GM19397 (cell line): ENCODE measurements around the gene DENND2D.

ENCODE experiments used
- ATAC-seq: cut with Tn5 transposase; IDR thresholded peaks from one replicate; pipeline ENCODE4 v1.9.1; 2021; ENCODE audit warnings: mild to moderate bottlenecking, moderate library complexity; ENCODE audit not compliant: unreplicated experiment

DENND2D gene

GRCh38 chr1:111203681-111204200, 3.3 kb upstream of the DENND2D start:
- peak; percentile 57 for ATAC-seq

GRCh38 chr1:111202707-111203623, 2.5 kb upstream of the DENND2D start:
- no peak for ATAC-seq

- ATAC-seq = no peak
These were observed 1.9 kb upstream of the DENND2D start for GRCh38 chr1:111202366-111202706.

DNA sequence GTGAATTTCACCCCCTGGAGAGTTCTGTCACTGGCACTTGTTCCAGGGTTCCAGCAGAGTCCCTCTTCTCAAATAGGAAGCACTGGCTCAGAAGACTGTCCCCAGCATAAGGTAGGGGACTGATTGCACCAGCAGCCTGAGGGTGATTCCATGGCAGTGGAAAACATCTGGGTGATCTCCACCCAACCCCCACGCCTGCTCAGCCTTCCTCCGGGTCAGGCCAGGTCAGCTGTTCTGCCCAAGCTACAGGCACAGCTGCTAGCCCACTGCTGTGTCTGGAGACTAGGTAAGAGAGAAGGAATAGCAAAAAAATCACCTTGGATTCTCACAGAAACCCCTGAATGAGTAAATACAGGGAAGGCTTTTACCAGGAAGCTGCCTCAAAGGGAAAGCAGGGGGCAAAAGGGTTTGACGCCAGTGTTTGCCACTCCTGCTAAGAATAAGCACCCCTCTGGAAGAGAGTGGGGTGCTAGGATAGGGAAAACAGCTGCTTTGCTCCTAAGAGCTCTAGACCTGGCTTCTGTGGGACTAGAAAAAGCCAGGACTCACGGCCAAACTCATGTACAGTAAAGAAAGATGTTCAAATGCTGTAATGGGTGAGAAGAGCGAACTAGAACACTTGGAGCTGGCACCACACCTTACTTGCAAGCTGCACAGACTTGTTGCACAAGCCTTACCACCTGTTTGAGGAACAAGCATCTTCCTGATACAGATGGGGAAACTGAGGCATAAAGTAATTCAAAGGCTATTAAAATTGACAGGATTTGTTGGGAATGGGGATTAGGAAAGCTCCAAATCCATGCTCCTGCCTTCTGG, 1.0 kb upstream of the DENND2D start:
- no peak for ATAC-seq

- ATAC-seq = no peak
These were observed 336 bp upstream of the DENND2D start for GRCh38 chr1:111200802-111201161.

GRCh38 chr1:111199329-111199728, 1.1 kb downstream of the DENND2D start:
- no peak for ATAC-seq

DNA sequence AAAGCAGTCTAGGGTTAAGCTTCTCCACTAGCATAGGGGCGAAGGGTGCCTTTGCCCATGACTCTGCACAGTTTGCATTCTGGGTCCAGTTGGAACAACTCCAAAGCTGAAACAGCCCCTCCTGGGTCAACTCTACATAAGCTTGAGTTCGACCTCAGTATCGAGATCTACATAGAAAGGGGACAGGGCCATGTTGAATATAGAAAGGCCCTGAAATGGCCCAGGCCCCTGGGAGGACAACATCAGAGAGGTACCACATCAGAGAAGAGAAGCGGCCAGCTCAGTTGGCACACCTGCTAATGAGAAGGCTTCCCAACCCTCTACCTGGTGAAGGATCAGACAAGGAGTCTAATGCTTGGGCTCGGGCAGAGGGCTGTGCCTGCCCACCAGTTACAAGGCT, 1.6 kb downstream of the DENND2D start:
- no peak for ATAC-seq

- ATAC-seq = no peak
These were observed 2.7 kb downstream of the DENND2D start for GRCh38 chr1:111197598-111198284.

DNA sequence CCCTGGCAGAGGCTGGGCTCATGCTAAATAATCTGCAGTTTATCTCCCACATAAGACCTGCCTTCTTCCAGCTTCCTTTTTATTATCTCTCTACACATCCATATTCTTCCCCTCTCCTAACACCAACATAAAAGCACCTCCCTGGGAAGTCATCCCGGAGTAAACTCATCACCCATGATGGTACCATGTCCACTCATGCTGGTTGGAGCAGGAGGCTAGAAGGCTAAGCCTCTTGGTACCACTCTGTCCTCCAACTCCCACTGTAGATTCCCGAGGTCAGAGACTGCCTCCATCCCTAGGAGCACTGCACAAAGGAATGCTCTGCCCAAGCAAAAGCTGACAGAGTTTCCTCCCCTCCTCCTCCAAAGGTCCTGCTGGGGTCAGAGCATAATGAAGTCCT, 4.2 kb downstream of the DENND2D start:
- no peak for ATAC-seq

DNA sequence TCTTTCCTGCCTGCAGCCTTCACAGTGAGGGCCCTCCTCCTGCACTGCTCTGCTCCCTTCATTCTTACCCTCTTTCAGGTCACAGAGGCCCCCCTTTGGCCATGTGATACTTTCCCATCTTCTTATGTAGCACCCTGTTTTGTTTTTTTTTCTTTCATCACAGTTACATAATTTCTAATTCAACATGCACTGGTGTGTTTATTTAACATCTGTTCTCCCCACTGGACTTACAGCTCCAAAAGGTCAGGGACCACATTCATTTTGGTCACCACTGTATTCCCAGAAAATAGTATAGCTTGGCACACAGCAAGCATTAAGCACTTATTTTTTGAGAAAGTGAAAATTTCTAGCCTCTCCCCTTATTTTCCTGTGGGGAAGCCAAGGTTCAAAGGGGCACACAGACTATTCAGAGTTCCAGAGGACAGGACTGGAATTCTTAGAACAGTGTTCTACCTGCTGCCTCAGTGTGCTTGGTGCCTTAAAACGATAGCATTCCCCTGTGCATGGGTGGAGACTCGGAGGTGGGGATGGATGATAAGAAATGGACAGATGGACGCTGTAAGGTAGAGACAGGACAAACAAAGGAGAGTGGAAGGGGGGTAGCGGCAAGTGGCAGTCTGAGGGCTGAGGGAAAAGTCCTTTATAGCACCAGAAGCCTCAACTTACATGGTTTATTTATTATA, 5.3 kb downstream of the DENND2D start:
- ATAC-seq = no peak

DNA sequence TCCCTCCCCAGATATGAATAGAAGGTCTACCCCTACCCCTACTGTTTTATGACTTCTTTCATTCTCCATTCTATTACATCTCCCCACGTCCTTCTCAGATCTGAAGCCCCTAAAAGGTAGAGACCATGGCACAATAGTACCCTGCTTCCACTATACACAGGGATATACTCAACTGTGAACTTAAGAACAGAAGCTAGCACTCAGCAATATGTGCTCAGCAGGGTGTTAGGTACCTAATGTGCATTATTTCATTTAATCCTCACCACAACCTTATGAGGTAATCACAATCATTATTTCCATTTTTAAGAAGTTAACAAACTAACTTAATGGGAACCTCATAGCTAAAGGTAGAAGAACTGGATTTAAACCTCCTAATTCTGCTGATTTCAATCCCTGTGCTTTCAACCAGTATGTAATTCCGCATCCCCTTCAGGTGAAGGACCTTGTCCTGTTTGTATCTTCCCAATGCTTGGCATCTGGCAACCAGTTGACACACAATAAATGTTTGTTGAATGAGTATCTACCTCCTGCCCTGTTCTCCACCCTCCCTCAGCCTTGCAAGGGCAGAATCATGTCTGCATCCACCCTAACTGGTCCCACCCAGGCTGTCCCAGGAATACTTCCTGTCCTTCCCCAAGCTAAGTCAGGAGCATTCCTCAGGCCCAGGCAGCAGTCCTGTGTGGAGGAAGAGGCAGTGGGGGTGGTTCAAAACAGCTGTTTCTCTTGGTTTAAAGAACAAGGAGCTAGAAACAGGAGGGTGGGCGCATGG, 6.5 kb downstream of the DENND2D start:
- ATAC-seq = no peak

DNA sequence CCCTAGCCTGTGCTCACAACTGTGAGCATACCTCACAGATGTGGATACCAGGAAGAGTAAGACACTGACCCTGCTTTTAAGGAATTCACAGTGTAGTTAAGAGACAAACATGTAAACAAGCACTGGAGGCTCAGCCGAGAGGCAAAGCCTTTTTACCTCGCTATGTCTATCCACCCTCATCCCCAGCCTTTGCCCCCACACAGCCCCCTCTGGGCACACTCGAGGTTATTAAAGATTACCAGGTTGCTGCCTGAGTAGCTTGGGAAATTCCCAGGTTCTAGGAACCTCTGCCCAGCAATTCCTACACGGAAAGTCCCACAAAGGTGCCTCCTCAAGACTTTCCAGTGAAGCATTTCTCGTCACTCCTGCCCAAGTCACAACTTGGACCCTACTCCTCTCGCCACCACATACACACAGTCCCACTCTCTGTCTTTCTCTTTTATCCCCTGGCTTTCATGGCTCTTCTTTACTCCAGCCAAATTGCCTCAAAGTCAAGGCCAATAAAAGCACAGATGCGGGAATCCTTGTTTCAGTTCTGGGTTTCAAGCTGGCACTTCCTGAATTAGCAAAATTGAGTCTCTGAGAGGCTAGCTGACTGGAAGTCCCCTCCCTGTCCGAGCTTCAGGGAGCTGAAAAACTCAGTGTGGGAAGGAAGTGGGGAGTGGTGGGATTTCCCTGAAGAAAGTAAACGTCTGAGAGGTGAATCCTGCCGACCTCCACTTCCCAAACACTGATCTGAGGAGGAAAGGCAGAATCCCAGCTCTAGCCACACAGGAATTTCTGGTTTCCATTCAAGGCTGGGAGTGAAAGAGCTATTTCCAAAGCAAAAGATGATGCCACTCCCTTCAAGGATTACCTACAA, 7.6 kb downstream of the DENND2D start:
- ATAC-seq = no peak

GRCh38 chr1:111192074-111192473, 8.4 kb downstream of the DENND2D start:
- ATAC-seq = no peak

- no peak for ATAC-seq
These were observed 8.9 kb downstream of the DENND2D start for GRCh38 chr1:111191496-111191895.

DNA sequence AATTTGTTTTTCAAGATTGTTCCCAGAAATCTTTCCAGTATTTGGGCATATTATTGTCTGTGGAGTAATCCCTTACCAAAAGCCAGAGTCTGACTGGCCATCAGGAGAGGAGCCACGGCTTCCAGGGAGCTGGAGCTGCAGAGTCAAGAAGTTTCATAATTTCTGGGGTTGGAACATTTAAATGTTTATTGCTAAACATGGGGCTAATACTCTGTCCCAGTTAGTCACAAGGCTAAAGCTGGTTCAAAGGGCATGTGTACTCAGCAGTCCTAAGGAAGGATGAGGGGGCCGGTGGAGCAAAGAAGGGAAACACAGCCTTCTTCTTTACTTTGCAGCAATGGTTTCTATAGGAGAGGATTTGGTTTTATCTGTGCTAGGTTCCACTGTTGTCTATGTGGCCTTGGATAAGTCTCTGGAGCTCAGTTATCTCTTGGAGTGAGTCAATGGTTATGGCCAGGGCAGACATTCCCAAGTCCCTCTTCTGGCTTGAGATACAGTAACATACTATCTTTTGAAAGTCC, 9.5 kb downstream of the DENND2D start:
- no peak for ATAC-seq

GRCh38 chr1:111184663-111185062, 15.8 kb downstream of the DENND2D start:
- no peak for ATAC-seq

GRCh38 chr1:111183308-111184069, 17.0 kb downstream of the DENND2D start:
- no peak for ATAC-seq

- no peak for ATAC-seq
These were observed 18.4 kb downstream of the DENND2D start for GRCh38 chr1:111182052-111182451.
